ENCODE measurements around the gene CCBE1.
A peak's percentile ranks its signal among the peaks of the same experiment; 100 is the strongest.
"Not testable (repeated sequence)": the region's sequence is repeated elsewhere in the genome, so short reads cannot be mapped to it uniquely, and the experiment has no call there.

Gene CCBE1

GRCh38 chr18:59717291-59717690 is 20.1 kb upstream of the CCBE1 start:
- DNase-seq (ENCODE audit: low read depth, low spot score): no peak
- H3K27ac ChIP-seq: peak overlapping the region; percentile 47

DNA sequence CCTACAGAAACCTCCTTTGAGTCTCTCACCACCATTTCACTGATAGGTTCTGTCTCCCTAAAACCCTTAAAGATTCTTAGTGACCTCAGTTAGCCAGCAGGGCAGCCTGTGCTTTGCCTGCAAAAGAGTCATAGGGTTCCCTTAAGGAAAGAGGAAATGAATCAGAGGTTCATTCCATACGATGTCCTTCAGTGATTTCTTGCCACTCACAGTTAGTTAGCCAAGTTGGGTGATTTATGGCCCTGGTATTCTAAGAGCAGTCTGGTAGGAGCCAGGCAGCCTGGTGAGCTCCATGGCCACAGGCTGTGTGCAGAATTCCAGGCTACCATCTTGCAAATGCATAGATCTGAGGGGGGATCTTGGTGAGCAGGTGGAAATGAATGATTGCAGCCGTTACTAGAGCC is 18.7 kb upstream of the CCBE1 start:
- peak; percentile 87 for DNase-seq (ENCODE audit: low read depth, low spot score)
- H3K27ac ChIP-seq: peak overlapping the region; percentile 79

DNA sequence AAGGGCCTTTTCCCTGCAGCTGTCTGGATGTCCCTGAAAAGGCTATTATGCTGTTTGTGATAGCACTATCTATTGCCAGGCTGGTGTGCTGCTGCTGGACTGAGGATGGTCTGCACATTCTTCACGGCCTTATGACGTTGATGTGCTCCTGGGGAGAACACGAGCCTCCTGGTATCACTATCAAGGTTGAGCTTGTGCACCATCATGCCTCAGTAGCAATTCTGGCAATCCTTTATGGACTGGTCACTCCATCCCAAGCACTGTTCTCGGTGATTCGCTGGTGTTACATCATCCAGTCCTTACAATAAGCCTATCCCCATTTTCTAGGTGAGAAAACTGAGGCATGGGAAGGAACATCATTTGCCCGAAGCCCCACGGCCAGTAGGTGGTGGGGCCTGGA is 18.2 kb upstream of the CCBE1 start:
- peak overlapping the region; percentile 79 for H3K27ac ChIP-seq
- no peak for DNase-seq (ENCODE audit: low read depth, low spot score)

DNA sequence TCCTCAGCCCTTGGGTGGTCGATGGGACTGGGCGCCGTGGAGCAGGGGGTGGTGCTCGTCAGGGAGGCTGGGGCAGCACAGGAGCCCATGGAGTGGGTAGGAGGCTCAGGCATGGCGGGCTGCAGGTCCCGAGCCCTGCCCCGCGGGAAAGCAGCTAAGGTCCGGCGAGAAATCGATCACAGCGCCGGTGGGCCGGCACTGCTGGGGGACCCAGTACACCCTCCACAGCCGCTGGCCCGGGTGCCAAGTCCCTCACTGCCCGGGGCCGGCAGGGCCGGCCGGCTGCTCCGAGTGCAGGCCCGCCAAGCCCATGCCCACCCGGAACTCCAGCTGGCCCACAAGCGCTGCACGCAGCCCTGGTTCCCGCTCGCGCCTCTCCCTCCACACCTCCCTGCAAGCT is 16.9 kb upstream of the CCBE1 start:
- DNase-seq (ENCODE audit: low read depth, low spot score); H3K27ac ChIP-seq: not testable (repeated sequence)

DNA sequence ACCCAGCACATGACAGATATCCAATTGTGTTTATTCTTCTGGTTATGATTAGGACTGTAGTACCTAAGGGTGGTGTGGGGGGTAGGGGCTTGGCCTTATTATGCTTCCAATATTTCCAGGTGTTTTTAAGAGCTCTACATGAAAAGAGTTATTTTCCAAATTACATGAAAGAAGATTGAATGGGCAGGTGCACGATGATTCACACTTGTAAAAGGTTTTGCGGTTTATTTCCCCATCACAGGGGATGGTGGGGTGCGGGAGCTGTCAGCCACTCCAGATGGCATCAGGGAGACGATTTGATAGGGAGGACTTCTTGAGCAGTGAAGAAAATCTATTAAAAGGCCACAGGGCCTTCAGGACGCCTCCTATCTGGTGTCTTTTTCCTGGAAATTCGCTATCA is 15.1 kb upstream of the CCBE1 start:
- DNase-seq (ENCODE audit: low read depth, low spot score): no peak

DNA sequence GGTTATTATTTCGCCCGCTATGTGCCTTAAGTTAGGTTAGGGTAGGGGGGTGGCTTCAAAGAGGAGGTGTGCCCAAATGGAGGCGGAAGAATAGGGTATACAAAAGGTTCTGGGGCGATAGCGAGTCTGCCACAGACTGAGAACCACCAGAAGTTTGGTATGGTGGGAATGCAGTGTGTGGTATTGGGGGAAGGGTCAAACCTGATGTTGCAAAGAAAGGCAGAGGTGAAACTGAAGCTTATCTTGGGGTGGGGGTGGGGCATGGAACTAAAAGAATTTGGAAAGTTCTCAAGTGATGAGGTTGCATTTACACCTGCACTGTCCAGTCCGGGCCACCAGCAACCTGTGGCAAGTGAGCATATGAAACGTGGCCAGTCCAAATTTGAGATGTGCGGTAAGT is 11.8 kb upstream of the CCBE1 start:
- no peak for DNase-seq (ENCODE audit: low read depth, low spot score)
- H3K27ac ChIP-seq: no peak overlapping the region

More for the DNA sequence above, 15.1 kb upstream of the CCBE1 start:
- no peak overlapping the region for H3K27ac ChIP-seq

GRCh38 chr18:59707306-59707705 is 10.1 kb upstream of the CCBE1 start:
- H3K27ac ChIP-seq: no peak overlapping the region
- no peak for DNase-seq (ENCODE audit: low read depth, low spot score)

GRCh38 chr18:59706499-59706898 is 9.3 kb upstream of the CCBE1 start:
- no peak for DNase-seq (ENCODE audit: low read depth, low spot score)
- no peak overlapping the region for H3K27ac ChIP-seq

- DNase-seq (ENCODE audit: low read depth, low spot score): no peak
- H3K27ac ChIP-seq: no peak overlapping the region
Measured at GRCh38 chr18:59705145-59705544, 7.9 kb upstream of the CCBE1 start.

DNA sequence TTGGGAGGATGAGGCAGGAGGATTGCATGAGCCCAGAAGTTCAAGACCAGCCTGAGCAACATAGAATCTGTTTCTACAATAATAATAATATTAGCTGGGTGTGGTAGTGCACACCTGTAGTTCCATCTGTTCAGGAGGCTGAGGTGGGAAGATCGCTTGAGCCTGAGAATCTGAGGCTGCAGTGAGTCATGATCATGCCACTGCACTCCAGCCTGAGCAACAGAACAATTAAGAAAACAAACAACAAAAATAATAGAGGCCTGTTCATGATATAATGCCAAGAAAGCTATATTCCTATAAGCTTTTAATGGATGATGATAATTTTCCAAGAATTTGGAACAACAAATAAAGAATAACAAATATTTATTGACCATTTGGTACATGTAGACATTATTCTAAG is 6.9 kb upstream of the CCBE1 start:
- no peak for DNase-seq (ENCODE audit: low read depth, low spot score)
- H3K27ac ChIP-seq: no peak overlapping the region

DNA sequence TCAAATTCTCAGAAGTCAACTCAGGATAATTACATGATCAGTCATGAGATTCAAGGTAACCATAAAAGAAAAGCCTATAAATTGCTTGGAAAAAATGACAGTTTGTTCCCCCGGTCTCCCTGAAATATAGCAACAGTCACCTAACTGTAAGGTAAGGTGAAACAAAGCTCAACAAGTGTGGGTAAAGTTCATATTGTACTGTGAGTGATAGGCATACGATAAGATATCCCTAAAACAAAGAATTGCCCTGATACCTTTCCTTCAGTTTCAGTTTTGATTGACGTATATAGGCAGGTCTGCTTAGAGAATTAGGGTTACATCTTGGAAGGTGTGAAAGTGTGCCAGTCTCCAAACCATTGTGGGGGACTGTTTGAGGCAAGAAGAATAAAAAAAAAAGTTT is 4.0 kb upstream of the CCBE1 start:
- peak overlapping the region; percentile 69 for H3K27ac ChIP-seq
- DNase-seq (ENCODE audit: low read depth, low spot score): no peak

GRCh38 chr18:59700535-59700967 is 3.3 kb upstream of the CCBE1 start:
- peak overlapping the region; percentile 69 for H3K27ac ChIP-seq
- no peak for DNase-seq (ENCODE audit: low read depth, low spot score)

- H3K27ac ChIP-seq: peak overlapping the region; percentile 69
- DNase-seq (ENCODE audit: low read depth, low spot score): no peak
Measured at GRCh38 chr18:59699750-59700534, 2.7 kb upstream of the CCBE1 start.

- no peak for DNase-seq (ENCODE audit: low read depth, low spot score)
- no peak overlapping the region for H3K27ac ChIP-seq
Measured at GRCh38 chr18:59699061-59699460, 1.8 kb upstream of the CCBE1 start.

- H3K27ac ChIP-seq: peak overlapping the region; percentile 28
- DNase-seq (ENCODE audit: low read depth, low spot score): no peak
Measured at GRCh38 chr18:59696311-59697235, 650 bp downstream of the CCBE1 start.

DNA sequence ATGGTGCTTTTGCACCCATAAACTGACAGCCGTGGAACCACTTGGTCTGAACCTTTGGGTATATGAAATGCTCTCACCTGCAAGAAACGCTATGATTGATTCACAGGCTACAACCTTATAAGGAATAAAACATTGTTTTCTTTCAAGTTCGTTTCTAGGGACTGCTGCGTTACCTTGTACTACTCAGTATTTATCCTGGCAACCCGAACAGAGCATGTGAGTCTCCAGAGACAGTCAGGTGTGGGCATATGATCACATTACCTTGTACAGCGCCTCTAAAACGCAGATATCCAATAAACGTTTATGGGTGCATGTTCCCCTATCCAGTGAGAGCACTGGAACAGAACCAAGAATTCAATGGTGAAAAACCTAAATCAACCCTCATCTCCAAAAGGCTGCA is 1.7 kb downstream of the CCBE1 start:
- H3K27ac ChIP-seq: no peak overlapping the region
- no peak for DNase-seq (ENCODE audit: low read depth, low spot score)

DNA sequence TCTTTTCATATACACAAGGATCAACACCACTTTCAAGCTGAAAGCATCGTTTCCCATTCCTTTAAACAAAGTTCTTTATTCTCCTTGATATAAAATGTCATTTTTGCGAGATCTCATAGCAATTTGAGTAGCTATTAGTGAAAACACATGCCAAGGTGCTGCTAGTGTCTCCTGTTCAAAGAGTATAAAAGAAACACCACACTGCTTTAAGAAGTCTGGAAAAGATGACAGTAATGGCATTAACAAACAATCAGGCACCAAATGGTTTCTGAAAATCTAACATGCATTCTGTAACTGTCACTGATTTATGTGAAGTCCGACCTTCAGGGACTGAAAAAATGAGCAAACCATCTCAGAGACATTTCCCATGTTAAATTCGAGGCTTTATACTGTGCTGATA is 2.4 kb downstream of the CCBE1 start:
- DNase-seq (ENCODE audit: low read depth, low spot score): no peak
- no peak overlapping the region for H3K27ac ChIP-seq

DNA sequence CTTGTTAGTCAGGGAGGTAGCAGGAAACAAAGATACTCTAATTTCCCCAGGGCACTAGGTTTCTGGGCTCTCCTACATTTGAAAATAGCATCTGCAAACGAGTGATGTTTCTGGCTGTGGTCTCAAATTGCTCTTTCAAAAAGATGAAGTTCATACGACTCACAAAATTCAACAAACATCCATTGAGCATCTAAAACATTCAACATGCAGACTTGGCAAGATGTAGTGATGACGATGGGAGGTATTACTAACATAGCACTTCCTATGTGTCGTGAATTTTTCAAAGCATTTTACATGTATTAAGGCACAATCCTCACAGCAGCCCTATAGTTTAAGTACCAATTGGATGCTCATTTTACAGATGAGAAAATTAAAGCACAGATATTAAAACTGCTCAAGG is 5.2 kb downstream of the CCBE1 start:
- no peak for DNase-seq (ENCODE audit: low read depth, low spot score)
- H3K27ac ChIP-seq: no peak overlapping the region

GRCh38 chr18:59690996-59691395 is 6.2 kb downstream of the CCBE1 start:
- H3K27ac ChIP-seq: peak overlapping the region; percentile 19
- peak; percentile 33 for DNase-seq (ENCODE audit: low read depth, low spot score)

DNA sequence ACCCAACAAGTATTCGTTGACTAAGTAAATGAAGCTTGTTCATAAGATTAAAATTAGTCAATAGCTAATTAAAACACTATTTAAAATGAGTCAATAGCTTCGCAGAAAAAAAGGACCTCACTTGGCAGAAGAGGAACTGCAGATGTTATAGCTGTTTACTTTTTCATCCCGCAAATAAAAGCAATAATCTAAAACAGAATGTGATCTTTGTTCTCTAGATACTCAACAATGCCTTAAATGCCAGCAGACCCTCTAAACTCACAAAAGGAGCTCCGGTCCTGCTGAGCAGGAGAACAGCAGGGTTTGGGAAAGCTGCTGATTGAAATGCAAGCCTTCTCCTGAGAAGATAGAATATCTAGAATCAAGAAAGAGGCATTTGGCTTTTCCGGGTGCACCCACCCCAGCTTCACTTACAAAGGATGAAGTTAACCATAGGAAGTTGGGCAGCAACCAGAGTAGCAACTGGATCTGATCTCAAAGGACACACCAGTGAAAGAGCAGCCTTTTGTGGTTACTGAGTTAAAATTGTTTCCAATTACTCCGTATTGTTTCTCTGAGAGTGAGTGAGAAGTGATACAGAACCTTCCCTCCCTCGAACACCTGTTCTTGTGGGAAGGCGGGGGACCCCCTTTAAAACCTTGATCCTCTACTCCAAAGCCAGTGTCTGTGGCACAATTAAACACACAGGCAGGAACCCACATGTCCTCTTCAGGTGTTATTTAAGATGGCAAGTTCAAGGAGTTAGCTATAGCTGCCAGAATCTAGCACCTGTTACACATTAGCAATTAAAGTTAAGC is 6.8 kb downstream of the CCBE1 start:
- peak overlapping the region; percentile 19 for H3K27ac ChIP-seq
- no peak for DNase-seq (ENCODE audit: low read depth, low spot score)

Measured in epithelial cell of prostate (primary cell).